Muscle of arm (tissue), 14 donors: ENCODE measurements around the gene BMI1. TPM values are rescaled to one million over a fixed set of nuclear protein-coding genes. Genes with fewer than 3 reads are reported as not detected.
"Not testable (repeated sequence)": the region's sequence is repeated elsewhere in the genome, so short reads cannot be mapped to it uniquely, and the experiment has no call there.

ENCODE experiments used
- DNase-seq: peaks from one replicate; pipeline ENCODE4 v3.0.0-alpha.2; 2013
- long read RNA-seq, 11 donors: transcript quantifications; one replicate each; lab custom pipeline, GENCODE V29; 2026
- polyA plus RNA-seq, 12 donors: library from polyadenylated mRNA; unstranded; fragments of 120-200 nt; gene quantifications; one replicate each; pipeline ENCODE4 v1.2.1, GENCODE V29; 2013; ENCODE audit not compliant: insufficient read length in 12 of 12

Gene BMI1
- polyA plus RNA-seq, result 10 to 100 TPM in 11 of 12 donors, not detected in 1; 47.2 to 79.4 (median 61.5) TPM
- long read RNA-seq, donor 1, transcript BMI1-201 (10 exons, 3,428 nt), result major isoform, 10 of 12 reads
- long read RNA-seq, donor 1, partial matches to known transcripts, result 0 of 12 reads
- long read RNA-seq, donor 1, other reads (novel, unspliced or antisense), result 0 of 12 reads
- long read RNA-seq, donor 2, transcript BMI1-201 (10 exons, 3,428 nt), result major isoform, 9 of 17 reads
- long read RNA-seq, donor 2, partial matches to known transcripts, result 8 of 17 reads
- long read RNA-seq, donor 2, other reads (novel, unspliced or antisense), result 0 of 17 reads
- long read RNA-seq, donor 3, transcript BMI1-201 (10 exons, 3,428 nt), result major isoform, 5 of 5 reads
- long read RNA-seq, donor 3, partial matches to known transcripts, result 0 of 5 reads
- long read RNA-seq, donor 3, other reads (novel, unspliced or antisense), result 0 of 5 reads
- long read RNA-seq, donor 4, transcript BMI1-201 (10 exons, 3,428 nt), result major isoform, 6 of 6 reads
- long read RNA-seq, donor 4, partial matches to known transcripts, result 0 of 6 reads
- long read RNA-seq, donor 4, other reads (novel, unspliced or antisense), result 0 of 6 reads
- long read RNA-seq, donor 5, result 0 reads
- long read RNA-seq, donor 6, transcript BMI1-201 (10 exons, 3,428 nt), result major isoform, 8 of 8 reads
- long read RNA-seq, donor 6, partial matches to known transcripts, result 0 of 8 reads
- long read RNA-seq, donor 6, other reads (novel, unspliced or antisense), result 0 of 8 reads
- long read RNA-seq, donor 7, partial matches to known transcripts, result 10 of 12 reads
- long read RNA-seq, donor 7, other reads (novel, unspliced or antisense), result 0 of 12 reads
- long read RNA-seq, donor 8, transcript BMI1-201 (10 exons, 3,428 nt), result major isoform, 17 of 35 reads
- long read RNA-seq, donor 8, partial matches to known transcripts, result 15 of 35 reads
- long read RNA-seq, donor 8, other reads (novel, unspliced or antisense), result 0 of 35 reads
- long read RNA-seq, donor 9, transcript BMI1-201 (10 exons, 3,428 nt), result major isoform, 5 of 7 reads
- long read RNA-seq, donor 9, partial matches to known transcripts, result 0 of 7 reads
- long read RNA-seq, donor 9, other reads (novel, unspliced or antisense), result 0 of 7 reads
- long read RNA-seq, donor 10, transcript BMI1-201 (10 exons, 3,428 nt), result major isoform, 10 of 11 reads
- long read RNA-seq, donor 10, partial matches to known transcripts, result 0 of 11 reads
- long read RNA-seq, donor 10, other reads (novel, unspliced or antisense), result 0 of 11 reads
- long read RNA-seq, donor 11, transcript BMI1-201 (10 exons, 3,428 nt), result major isoform, 9 of 10 reads
- long read RNA-seq, donor 11, partial matches to known transcripts, result 0 of 10 reads
- long read RNA-seq, donor 11, other reads (novel, unspliced or antisense), result 0 of 10 reads

DNA sequence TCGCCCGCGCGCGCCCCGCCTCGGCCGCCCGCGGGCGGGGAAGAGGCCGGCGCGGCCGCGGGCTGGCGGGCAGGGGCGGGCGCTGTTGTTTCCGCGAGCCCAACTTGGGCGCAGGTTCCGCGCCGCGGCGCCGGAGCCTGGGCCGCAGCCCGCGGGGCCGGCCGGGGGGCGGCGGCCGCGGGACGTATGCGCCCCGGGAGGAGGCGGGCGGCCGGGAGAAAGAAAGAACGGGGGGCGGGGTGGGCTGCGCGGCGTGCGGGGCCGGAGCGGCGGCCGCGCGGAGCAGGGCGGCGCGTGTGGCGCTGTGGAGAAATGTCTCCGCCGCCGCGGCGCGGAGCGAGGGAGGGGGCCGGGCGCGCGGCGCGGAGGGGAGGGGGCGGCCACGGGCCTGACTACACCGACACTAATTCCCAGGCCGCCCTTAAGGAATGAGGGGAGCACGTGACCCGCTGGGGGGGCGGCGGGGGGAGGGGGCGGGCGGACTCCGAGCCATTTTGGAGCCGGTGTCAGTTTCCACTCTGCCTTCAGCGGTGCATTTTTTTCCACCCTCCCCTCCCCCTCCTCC lies at the start of gene BMI1:
Gene BMI1 (plus strand): TSS at position 509 of the 565 bp plus-strand sequence. CDS start 5,351 bp downstream, outside the sequence.
- no peak for DNase-seq

DNA sequence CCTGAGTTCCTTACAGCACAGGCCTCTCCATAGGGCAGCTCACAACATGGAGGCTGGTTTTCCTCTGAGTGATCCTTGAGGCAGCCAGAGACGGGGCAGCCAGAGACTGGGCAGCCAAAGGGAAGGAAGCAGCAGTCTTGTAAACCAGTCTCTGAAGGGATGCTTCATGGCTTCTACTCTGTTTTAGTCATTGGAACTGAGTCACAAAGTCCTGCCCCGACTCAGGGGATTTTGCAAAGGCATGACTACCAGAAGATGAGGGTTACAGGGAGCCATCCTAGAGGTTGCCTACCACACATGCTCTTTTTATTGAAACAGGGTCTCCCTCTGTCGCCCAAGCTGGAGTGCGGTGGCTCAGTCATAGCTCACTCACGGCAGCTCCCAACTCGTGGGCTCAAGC lies 49.1 kb upstream of the BMI1 start:
- DNase-seq, result no peak

DNA sequence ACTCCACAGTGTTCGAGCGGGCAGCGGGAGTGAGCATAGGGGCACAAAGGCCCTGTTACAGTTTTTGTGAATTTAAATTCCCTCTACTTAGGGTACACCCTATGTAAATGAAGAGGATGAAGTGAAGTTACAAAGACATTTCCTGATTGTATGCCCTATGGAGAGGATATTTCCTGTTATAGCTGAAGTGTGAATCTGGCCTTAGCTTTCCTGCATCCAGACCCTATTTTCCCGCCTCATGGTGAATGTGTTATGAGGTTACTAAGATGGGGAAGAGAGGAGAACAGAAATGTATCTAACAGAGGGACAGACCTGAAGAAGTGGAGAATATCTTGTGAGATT lies 42.5 kb upstream of the BMI1 start:
- DNase-seq, result no peak

DNA sequence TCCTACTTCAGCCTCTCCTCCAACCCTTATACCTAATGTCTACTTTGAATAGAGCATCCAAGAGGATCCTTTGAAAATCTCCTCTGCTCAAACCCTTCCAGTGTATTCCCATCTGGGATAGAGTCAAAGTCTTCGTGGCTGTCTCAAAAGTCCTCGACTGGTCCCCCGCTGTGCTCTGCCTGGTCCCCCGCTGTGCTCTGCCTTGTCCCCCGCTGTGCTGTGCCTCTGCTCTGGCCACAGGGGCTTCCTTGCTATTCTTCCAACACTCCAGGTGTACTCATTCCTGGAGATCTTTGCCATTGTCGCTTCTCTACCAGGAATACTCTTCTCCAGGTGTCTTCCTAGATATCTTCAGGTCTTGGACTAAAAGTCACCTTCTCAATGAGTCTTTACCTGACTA lies 40.8 kb upstream of the BMI1 start:
- no peak for DNase-seq

DNA sequence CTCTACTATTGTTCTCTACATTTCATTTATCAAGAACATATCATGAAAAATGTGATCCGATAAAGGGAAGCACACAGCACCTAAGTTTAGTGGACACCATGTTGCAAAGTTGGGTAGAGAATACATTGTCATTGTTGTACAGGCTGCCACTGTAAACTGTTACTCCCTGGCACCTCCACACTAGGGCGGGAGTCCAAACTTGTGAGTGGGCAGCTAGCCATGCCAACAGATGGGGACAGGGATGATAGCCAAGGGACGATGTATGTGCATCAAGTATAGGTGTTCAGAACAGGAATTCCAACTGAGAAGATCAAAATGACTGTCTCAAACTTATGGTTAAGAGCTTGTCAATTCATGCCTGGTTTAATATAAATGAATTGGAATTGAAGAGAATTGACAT lies 35.8 kb upstream of the BMI1 start:
- DNase-seq, result no peak

DNA sequence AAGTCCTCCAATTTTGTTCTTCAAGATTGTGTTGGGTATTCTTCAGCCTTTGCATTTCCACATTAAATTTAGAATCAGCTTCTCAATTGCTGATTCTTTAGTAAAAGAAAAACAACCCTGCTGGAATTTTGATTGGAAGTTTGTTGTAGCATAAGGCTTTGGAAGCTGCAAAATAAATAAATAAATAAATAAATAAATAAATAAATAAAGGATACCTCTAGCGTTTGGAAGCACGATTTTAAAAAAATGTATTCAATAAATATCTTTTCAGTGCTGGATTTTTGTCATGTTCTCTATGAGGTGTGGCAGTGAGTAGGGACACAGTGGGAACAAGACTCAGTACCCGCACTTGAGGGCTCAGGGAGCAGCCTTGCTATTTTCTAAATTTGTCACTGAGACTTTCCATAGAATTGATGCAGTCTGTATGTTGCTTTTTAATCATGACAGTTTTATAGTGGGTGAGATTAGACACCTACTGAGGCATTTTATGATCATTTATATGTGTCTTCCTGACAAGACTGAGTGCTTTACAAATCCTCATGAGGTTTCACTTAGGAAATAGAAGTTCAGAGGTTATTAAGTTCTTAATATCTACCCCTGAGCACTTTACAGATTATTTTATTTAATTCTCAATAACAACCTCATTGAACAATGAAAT lies 27.0 kb upstream of the BMI1 start:
- DNase-seq, result no peak

DNA sequence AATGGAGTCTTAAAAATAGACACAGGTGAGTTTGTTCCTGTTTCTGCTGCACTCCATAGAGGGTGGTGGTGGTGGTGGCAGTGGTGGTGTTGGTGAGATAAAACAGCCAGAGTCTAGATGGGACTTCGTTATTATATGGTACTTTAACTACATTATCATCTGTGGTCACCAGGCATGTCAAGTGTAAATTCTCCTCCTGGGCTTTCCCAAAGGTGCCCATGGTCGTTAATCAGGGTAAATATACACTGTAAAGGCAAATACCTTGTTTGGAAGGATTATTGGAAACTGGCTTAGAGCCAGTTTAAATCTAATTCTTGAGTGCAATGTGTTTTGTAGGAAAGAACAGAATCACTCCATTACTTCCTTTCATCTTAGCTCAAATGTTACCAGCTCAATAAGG lies 26.2 kb upstream of the BMI1 start:
- DNase-seq, result no peak

DNA sequence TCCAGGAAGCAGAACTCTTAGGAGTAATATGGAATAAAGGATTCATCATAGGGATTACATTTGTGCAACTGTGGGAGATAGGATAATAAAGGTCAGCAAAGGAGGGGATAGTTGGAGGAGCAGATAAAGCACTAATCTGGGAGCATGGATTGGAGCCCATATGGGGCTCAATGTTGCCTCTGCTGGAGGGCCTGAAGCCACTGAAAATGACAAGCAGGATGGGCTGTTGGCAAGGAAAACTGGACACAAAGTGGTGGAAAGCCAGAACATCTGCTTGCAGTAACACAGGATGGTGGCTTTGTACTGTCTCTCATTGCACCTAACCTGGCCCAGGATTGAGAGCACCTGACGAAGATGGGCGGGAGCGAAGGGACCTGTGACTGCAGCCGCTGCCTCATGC lies 19.7 kb upstream of the BMI1 start:
- DNase-seq, result no peak

DNA sequence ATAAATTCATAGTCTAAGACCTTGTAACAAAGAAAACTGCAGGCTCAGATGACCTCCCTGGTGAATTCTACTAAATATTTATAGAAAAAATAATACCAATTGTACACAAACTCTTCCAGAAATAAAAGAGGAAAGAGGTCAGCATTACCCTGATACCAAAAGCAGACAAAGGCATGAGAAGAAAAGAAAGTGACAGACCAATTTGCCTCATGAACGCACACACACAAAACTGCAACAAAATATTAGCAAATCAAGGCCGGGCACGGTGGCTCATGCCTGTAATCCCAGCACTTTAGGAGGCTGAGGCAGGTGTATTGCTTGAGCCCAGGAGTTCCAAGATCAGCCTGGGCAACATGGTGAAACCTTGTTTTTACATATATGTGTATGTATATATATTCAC lies 17.4 kb upstream of the BMI1 start:
- no peak for DNase-seq

DNA sequence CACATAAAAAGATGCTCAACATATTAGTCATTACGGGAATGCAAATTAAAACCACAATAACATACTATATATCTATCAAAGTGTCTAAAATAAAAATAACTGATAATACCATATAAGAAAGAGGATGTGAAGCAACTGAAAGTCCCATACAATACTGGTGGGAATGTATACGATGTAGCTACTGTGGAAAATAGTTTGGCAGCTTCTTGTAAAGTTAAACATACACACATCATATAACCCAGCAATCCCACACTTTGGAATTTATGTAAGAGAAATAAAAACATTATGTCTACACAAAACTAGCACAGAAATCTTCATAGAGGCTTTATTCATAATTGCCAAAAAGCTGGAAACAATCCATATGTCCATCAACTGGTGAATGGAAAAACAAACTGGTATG lies 15.2 kb upstream of the BMI1 start:
- no peak for DNase-seq

DNA sequence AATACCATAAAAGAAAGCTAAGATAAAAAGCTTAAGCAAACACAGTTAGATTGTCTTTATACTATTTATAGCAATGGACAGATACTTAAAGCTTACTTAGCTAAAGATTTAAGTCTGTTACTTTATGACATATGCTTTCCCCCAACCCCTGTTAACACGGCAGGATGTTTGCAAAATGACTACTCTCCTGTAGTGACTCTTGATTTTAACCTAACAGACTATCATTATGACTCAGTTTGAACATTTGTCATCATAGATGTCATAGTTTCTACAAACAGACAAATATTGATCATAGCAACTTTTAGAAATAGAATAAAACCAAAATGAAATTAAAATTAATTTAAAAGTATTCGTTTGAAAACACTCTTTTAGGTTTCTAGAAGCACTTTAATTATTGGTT lies 12.5 kb upstream of the BMI1 start:
- DNase-seq, result no peak

DNA sequence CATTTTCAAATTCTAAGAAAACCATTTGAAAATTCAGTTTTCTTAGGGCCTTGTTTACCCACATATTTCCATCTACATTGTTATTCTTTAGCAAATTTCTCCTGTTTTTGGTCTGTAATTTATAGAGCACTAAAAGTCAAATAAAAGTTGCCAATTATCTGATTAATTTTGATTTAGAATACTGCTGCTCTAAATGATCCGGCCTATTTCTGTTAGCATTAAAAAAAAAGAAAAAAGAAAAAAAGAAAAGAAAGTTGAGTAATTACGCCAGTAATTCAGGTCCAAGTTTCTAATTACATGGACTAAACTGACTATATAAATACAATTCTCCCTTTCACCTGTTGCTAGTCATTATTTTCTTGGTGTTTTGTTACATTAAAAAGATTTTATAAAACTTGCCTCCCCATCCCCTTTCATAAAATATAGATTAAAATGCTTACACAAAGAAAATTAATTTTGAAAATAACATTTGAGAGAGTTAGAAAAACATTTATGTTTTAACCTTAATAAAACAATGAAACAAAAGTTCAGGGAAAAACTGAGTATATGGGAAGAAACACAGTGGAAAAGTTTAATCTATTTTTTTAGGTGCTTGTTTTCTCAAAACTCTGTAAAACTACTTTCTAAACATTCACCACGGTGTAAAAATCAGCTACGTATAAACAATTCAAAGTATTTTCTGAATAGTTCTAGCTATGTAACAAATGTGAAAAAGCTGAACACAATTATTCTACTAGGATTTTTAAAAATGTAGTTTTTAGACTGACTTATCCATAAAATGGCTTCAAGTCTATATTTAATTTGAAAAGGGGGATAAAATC lies 11.5 kb upstream of the BMI1 start:
- no peak for DNase-seq

DNA sequence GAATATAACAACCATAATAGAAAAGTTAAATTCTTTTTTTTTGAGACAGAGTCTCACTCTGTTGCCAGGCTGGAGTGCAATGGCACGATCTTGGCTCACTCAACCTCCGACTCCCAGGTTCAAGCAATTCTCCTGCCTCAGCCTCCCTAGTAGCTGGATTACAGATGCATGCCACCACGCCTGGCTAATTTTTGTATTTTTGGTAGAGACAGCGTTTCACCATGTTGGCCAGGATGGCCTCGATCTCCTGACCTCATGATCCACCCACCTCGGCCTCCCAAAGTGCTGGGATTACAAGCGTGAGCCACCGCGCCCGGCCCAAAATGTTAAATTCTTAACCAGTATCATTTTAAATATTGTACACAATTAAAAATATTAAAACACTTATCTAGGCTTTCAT lies 10.9 kb upstream of the BMI1 start:
- DNase-seq, result not testable (repeated sequence)

DNA sequence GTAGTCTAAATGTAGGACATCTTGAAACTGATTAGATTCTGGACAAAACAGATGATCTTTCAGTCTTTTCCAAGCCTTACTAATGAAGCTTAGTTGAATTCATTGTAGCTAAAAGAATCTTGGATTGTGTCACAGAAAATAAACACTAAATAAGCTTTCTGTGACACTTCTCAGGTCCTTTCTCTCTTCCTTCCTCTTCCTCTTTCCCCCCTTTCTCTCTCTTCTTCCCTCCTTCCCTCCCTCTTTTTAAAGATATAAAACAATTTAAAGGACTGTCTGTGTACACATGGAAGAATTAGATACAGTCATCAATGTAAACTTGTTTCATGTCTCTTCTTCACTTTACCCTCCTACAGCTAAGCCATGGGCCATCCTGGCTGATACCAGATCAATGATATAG lies 10.0 kb upstream of the BMI1 start:
- no peak for DNase-seq

DNA sequence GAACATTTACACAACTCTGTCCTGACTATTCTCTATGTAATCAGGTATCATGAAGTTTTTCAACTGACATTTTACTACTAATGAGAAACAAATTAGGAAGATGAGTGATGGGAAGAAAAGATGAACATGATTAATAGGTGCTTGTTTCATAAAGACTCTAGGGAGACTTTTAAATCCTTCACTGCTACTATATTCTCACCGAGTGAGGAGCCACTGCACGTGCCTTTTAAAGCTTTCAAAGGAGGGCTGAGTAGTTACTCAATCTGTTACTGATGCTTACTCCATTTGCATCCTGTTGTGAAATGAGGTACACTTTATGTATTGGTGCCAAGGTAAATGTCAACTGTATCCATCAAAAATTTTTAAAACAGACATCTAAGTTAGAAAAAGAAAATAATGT lies 6.0 kb upstream of the BMI1 start:
- no peak for DNase-seq

DNA sequence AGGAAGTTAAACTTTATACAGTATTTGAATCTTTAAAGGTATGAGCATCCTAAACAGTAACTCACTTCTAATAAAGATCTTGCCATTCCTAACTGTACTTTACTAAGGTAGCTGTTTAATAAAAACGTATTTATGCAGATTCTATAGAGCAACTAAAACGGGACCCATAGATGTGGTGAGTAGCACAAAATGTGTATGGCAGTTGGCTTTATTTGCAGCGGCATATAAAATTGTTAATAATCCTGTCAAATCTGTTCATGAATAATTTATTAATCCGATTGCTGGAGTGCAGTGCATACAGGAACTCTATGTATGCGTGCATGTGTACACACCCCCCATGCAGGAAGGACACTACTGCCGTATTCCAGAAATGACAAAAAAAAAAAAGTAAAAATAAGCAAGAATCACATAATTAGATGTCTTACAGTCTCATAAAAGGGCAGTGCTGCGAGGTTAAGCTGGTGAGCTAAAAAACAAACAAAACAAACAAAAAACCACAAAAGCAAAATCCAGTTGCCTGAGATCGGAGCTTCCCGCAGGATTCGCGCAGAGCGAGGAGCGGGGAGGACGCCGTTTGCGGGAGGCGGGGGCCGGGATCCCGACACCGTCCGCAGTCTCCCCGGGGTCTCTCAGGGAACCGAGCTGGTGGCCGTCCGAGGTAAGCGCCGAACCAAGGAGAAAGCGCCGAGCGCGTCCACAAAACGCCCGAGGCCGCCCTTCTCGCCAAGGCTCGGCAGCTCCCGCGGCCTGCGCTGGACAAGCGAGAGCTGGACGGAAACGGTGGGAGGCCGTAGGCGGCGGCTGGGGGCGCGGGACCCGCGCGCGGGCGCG lies 5.2 kb upstream of the BMI1 start:
- peak; percentile 65 for DNase-seq

DNA sequence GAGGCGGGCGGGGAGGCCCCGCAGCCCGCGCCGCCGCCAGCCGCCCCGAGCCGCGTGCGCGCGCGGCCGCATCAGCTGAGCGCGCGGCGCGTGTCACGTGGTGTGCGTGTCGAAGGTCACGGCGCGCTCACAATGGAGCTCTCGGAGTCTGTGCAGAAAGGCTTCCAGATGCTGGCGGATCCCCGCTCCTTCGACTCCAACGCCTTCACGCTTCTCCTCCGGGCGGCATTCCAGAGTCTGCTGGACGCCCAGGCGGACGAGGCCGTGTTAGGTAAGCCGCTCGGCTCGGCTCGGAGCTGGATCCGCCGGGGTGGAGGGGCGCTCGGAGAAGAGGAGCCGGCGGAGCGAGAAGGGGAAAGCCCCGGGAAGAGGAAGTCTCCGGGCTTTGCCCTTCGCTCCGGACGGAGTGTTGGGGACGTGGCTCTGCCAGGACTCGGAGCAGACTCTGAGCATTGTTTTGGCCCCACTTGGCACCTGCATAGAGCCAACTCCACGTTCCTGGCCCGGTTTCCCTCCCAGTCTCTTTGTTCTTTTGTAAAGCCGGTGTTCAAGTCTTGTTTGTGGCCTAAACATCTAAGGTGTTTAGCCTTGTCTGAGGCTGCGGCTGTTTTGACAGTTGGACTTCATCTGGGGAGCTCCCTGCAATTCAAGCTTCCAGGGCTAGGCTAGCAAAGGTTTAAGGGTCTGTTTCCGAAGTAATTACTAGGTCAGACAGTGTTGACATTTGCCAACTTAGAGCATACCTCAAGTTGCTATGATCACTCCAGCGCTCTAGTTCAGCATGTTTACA lies 4.4 kb upstream of the BMI1 start, which contains the start of gene COMMD3:
Gene COMMD3 (plus strand): TSS at position 103 of the 790 bp plus-strand sequence. CDS start 30 bp downstream, at position 133.
- peak; percentile 94 for DNase-seq

DNA sequence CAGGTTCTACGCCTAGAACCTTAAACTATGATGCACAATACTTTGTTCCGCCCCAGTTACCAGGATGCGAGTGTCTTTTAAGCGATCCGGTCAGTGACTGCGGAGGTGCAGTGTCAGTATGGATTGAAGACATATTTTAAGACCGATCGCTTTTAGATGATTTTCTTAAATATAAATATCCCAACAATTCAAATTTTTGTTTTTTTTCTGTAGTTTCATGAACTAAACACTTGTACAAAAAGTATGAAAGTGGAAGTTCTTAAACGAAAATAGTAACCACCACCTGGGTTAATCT lies 3.9 kb upstream of the BMI1 start:
- no peak for DNase-seq
